Activated CD8-positive, alpha-beta memory T cell treated with anti-CD3 and anti-CD28 coated beads, Interleukin-2, amount 50 U/mL, for 1 hour (primary cell): Measurements from ENCODE around the gene BANK1.
"Not testable (repeated sequence)": the region's sequence is repeated elsewhere in the genome, so short reads cannot be mapped to it uniquely, and the experiment has no call there.

Source experiments
- DNase-seq: peaks from one replicate; pipeline ENCODE4 v3.0.0-alpha.2; 2020; ENCODE audit errors: extremely low read depth

BANK1 gene

DNA sequence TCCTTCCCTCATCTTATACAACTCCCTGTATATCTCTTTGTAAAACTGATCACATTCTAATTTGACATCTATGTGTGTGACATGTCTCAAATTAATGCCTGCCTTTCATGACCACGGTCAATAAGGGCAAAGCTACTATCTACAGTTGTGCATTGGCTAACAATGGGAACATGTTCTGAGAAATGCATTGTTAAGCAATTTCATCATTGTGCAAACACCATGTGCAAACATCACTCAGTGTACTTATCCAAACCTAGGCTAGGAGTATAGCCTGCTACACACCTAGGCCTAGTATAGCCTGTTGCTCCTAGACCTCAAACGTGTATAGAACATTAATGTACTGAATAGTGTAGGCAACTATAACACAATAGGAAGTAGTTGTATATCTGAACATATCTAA is 95.0 kb downstream of the BANK1 start:
- no peak for DNase-seq

DNA sequence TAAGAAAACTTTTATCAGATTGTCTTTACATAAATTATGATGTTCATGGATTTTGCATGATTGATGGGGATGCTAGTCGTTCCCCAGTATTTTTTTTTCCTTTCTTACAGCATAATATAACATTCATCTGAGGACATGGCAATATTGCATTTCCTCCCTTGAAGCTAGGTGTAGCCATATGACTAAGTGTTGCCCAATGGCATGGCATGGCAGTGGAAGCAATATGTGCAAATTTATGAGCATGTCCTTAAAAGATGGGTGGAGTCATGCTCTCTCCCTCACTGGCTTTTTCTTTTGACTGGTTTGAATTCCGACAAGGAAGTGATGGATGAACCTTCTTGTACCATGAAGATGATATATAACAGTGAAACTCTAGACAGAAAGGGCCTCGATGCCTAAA is 96.3 kb downstream of the BANK1 start:
- DNase-seq: no peak

DNA sequence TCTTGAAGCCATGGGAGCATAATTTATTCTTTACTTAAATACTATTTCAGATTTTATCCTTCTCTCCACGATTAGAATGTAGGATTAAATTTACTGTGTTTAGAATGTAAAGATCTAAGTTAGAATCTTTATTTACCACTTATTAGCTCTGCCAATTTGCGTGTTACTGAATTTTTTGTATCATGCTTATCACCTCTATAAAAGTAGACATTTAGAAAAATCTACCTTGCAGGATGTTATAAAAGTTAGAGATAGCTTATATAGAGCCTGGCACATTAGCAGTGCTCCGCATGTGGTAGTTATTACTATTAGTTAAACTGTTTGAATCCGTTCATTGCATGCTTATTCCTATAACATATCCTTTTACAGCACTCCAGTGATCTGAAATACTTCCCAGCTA is 97.9 kb downstream of the BANK1 start:
- no peak for DNase-seq

DNA sequence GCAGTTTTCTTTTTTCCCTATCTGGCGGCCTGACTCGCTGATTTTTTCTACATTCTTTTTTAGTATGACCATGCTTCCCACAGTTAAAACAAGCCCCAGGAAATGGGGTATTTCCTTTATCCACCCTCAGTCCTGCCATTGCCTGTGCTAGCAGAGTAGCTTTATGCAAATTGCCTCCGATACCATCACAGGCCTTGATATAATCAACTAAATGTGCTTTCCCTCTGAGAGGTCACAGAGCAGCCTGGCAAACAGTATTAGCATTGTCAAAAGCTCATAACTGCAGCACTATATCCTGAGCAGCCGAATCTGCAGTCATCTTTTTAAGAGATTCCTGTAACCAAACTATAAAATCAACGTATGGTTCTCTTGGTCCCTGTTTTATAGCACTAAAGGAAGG is 115.0 kb downstream of the BANK1 start:
- DNase-seq: not testable (repeated sequence)

DNA sequence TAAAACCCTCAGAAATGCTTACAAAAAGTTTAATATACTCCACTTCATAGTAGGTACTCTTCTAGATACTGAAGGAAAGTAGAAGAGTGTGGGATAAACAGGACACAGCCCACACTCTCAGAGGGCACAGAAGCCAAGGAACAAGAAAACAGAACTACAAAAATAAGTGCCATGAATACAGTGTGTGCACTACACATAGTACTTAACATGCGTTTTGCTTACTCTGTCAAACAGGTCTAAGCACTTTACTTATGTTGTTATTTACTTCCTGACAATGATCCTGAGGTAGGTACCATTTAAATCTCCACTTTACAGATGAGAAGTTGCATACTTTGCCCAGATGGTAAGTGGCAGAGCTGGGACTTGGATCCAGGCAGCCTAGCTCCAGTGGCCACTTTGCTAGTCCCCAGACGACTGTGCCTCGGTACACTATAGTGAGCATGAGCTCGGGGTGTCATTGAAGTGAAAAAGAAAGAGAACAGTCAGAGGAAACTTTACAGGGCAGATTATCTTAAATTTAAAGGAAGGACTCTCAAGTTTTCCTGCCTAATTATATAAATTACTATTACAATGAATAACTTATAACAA is 120.3 kb downstream of the BANK1 start:
- DNase-seq: no peak

DNA sequence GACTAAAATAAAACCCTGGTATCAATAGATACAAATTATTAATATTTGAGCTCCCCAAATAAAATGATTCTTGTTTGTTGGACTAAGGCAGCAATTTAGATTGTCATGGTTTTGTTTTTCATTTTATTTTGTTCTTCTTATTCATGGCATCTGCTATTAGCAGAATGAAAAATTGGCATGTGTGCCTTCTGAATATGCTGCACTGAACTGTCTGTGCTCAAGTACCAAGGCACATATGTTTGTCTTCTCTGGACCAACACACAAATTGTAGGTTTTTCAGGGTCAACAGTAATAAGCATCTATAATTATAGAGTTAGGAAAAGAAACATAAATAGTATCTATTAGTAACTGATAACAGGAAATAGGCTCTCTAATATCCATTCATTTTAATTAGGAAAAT is 121.1 kb downstream of the BANK1 start:
- DNase-seq: no peak

DNA sequence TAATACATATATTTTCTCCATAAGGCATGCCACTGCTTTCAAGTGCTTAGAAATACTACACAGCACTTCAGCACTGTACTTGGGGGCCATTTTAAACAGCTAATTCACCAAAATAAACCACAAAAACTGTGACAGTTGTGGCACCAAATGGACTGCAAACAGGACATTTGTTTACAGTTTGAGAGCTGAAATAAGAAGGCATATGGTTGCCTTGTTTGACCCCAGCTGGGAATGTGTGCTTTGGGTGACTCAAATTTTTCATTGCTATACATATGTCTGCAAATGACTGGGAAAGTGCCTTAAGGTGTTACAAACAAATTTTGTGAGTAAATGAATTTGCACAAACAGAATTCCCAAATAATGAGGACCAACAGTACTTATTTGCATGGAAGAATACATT is 124.2 kb downstream of the BANK1 start:
- DNase-seq: no peak

DNA sequence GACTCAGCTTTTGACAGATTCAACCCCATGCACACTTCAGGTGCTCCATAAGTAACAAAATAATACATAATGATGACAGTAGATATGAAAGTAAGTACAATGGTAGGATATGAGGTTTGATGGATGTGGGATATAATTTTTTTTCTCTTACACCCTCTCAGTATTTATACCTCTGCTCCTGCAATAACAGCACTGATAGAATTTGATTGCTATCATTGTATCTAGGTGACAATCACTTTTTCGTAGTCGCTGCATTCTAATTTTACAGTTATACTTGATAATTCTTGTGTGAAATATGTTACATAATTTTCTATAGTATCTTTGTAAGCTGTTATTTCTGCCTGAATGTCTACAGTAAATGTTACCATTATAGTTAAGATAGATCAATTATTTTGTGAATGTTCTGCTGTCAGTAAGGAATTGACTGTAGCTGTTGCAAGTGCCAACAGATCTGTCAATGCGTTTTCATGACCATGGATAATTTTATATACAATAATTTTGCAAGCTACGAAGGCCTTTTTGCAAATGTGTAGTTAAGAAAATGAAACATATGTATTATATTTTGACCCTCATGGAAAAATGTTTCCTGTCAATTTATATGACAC is 128.9 kb downstream of the BANK1 start:
- DNase-seq: no peak

DNA sequence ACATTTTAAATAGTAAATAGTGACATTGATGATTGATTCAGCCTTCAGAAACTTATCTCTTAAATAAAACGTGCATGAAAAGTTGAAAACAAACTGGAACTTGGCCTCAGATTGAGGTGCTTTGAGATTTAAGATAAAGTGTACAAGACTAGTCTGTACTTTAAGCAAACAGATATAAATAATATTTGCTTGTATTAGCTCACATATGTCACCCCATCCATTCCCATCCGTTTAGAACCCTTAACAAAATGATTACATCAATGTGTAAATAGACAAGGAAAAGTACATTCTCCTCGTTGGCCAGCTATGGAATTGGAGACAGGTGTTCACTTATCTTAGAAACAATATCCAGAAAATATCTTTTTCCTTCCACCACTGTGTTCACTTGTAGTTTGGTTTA is 130.8 kb downstream of the BANK1 start:
- no peak for DNase-seq

DNA sequence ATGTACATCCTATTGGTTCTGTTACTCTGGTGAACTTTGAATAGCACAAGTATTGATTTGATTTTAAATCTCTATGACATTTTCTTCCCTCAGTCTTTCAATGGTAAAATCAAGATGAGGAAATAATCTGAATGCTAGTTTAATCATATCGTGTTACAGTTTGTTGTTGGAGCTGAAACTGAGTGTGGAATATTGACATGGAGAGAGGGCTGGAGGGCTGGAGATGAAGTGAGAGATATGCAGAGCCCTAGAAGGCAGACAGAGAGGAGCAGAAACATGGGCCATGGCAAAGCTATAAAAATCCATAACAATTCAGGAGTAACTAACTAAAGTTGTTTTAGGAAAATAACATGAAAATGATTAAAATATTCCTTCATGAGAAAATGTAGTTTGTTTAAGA is 141.1 kb downstream of the BANK1 start:
- DNase-seq: no peak

DNA sequence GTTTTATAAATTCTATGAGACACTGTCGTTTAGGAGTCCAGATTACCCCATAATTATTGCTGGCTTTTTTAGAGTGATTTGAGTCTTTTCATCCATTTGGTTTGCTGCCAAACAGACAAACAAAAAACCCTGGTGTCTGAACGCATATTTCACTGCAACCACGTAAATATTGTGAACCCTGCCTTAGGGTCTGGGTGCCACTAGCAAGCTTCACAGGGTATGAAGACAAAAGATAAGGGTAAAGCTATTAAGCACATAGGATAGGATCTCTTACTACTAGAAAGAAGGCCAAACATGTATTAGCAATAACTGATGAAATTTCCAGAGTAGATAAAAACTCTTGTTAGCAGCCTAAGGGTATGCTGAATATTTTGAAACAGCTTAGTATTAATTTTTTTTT is 143.3 kb downstream of the BANK1 start:
- no peak for DNase-seq

DNA sequence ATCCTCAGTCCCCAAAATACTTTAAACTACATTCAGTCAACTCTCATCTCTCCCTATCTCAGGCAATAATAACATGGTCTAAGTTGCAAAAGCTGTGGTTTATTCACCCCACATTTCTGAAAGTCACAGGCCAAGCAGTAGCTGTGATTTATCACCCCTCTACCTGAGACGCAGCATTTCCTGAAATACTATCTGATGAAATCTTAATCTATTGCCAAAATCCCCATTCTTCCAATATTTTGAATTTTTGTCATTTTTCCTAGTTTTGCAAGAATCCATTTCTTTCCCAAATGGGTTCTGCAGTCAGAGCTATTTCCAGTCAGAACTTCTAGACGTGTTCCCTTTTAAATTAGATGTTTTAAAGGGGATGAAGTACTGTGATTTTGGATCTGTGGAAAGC is 148.3 kb downstream of the BANK1 start:
- DNase-seq: no peak

DNA sequence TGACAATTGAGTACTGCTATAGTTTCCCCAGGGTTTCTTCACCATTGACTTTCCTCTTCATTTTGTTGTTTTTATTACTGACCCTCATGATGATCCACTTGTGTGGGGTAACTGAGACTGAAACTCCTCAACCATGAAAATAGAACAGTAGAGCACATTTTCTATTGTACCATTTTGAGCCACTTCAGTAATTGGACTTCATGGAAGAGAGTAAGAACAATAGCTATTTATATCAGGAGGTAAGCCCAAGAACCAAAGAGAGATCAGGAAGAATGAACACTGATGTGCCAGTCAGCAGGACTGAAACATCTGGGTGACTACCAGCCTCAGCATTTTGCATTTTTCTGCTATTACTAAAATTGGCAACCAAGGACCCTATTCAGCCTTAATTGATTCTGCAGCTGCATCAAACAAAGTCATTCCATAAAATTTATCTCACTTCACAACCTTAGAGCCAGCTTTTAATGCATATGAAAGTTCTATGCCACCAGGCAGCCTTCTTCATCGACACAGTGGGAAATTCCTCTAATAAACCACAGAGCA is 151.4 kb downstream of the BANK1 start:
- DNase-seq: no peak

DNA sequence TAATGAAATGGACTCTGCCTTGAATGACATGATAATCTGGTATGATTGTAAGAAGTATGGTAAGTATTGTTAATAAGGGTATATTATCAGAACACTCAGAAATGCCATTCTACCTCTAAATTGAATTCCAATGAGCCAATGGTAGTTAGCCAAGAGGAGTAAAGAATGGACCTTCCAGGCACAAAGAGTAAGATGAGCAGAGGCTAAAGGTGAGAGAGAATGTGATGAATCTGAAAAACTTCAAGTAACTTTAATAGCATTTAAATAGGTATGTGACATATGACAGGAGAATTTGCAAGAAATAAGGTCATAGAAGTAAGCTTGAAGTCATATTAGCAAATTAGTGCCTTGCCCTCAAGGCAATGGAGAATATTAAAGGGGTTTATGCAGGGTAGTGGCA is 152.4 kb downstream of the BANK1 start:
- DNase-seq: no peak

DNA sequence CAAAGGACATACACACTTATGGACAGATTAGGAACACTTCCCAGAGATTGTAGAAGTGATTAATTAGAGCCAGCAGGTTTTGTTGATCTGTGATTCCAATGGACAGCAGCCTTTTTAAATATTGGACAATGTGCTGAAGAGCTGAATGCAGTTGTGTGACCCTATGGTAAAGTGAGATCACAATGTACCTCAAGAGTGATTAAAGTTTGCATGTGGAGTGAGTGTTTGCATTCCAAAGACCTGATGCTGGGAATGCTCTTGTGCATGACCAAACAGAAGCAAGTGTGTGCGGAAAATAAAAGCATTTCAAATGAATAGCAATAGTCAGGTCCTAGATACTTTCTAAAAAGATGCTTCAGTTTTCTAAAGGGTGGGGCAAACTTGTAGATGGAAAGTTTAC is 154.1 kb downstream of the BANK1 start:
- no peak for DNase-seq

DNA sequence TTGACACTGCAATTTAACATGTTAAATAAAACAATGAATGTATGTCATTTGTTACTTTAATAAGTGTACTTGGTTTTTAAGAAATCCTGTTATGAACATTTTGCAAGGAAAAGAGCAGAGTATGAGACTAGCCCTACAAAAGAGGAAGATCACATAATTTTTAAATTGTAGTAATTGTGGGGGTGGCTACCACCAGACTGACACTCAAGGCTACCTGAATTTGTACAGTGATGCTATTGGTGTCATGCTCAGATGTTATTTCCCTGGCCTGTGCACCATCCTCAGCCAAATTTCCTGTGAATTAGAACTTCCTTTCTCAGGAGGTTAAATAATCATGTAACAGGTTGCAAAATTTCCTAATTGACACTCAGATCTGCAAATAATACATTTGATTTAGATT is 157.5 kb downstream of the BANK1 start:
- no peak for DNase-seq

DNA sequence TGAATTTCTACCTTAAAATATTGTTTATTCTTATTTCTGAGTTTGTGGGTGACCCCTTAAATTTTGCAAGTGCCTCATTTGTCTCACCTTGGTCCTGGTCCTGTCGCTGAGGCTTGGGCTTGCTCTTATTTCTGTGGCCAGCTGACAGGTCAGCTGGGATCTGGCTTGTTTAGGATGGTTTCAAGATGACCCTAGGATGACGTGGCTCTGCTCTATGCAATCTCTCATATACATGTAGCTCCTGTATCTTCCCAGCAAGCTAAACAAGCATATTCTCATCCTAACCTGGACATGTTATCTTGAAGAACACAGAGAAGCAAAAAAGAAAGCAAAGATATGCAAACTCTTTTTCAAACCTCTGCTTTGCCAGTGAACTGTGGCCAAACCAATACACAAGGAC is 158.4 kb downstream of the BANK1 start:
- no peak for DNase-seq

DNA sequence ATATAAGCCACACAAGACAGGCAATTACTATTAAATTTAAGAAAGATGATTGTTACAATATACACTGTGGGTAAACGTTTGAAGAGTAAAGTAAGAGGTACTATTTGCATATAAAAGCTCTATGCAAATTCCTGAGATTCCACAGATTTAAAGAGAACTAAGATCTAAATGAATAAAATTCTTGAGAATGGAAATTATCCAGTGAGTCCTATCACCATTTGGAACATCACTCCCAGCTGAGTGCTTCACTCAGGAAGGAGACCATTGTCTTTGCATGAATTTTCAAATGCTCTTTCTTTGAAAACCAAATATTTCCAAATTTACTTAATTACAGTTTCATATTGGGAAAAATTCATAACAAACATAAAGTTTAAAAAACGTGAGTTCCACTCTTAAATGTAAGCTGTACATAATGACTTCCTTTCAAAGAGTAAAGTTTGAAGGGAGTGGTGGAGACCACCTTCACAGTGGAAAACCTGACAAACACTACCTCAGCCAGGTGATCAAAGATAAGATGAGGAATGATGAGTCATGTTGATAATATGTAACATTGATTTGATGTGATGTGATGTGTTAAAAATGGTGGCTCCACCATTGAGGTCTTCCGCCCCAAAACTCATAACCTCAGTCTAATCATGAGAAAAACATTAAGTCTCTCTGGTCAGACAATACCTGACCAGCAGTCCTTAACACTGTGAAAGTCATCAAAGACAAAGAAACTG is 159.9 kb downstream of the BANK1 start:
- no peak for DNase-seq

DNA sequence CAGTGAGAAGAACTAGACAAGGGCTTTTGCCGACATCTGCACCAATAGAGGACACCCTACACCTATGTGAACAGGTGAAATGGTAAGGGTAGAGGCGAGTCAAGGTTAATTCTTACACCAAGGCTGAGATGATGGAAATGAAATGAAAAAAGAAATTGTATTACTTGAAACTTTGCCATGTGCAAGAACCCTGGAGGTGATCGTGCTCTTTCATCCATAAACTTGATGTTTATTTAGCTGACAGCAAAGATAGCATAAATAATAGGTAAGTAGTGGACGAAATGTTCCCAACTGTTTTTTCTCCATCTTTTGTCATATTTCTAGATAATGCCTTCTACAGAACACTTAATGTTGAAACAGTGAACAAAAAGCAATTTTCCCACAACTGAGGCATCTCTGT is 162.5 kb downstream of the BANK1 start:
- DNase-seq: no peak

DNA sequence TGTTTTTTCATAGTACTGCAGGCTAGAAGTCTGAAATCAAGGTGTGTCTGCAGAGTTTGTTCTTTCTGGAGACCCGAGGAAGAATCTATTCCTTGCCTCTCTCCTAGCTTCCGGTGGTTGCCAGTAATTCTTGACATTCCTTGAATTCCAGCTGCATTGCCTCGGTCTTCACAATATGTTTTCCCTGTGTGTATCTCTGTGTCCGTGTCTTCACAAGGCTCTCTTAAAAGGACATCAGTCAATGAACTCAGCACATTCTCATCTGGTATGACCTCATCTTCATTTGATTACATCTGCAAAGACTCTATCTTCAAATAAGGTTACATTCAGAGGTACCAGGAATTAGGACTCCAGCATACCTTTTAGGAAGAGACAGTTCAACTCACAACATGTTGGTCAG is 163.4 kb downstream of the BANK1 start:
- no peak for DNase-seq

DNA sequence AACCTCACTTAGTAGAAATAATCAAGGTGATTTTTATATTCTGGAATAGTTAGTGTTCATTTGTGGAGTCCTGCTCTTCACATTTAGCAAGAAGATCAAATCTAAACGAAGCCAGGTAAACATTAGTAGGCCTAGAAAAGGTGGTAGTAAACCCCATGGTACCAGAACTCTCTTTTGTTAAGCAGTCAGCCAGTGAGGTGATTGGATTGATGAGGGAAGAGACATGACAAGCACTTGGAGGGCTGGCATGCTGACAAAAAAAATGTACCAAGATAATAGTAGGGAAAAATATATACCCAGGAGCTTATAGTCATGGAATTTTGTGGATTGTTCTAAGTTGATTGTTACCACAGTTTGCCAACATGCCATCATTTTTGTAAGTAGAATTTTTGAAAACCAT is 163.8 kb downstream of the BANK1 start:
- DNase-seq: no peak

DNA sequence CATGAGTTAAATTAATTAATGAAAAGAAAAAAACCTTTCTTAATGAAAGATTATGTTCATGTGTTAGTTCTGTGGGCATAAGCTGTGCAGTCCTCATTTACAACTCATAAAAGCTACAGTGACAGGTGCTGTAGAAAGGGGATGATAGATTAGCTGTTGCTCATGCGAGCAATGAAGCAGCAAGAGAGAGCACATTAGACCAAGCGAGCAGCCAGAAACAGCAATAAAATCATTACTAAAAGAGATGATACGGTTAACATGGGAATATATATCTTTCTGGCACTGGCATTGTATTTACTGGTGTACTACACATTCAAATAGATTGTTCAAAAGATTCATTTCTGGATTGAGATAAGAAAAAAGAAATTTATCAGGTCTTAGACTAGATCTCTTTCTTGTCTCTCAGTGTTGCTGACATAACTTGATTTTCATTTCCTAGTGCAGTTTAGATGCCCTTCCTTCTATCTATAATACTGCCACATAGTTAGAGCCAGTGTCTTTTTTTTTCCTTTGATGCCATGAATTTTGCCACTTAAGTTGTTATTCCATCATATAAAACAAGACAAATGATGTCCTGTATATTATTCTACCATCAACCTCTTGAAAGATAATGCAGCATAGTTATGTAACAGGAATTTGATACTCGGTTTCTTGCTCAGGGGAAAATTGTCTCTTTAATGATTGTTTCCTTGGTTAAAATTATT is 164.6 kb downstream of the BANK1 start:
- no peak for DNase-seq
